HG02678 (cell line): Measurements from ENCODE around the gene MARCKSL1.
A peak's percentile ranks its signal among the peaks of the same experiment; 100 is the strongest.
"Not testable (repeated sequence)": the region's sequence is repeated elsewhere in the genome, so short reads cannot be mapped to it uniquely, and the experiment has no call there.

ENCODE experiments used
- ATAC-seq: cut with Tn5 transposase; IDR thresholded peaks from one replicate; pipeline ENCODE4 v1.9.1; 2021; ENCODE audit warnings: mild to moderate bottlenecking, moderate library complexity; ENCODE audit not compliant: unreplicated experiment

Gene MARCKSL1

GRCh38 chr1:32291708-32292538, 44.1 kb downstream of the MARCKSL1 start, which contains the start of gene HDAC1:
Gene HDAC1, plus strand, starts transcription at chr1:32292083. Its CDS starts 87 bp downstream, at chr1:32292170.
- peak; percentile 98 for ATAC-seq

GRCh38 chr1:32291145-32291707, 44.8 kb downstream of the MARCKSL1 start:
- no peak for ATAC-seq

GRCh38 chr1:32289256-32289655, 46.8 kb downstream of the MARCKSL1 start:
- no peak for ATAC-seq

GRCh38 chr1:32286763-32287162, 49.3 kb downstream of the MARCKSL1 start:
- ATAC-seq, result no peak

- no peak for ATAC-seq
Measured at GRCh38 chr1:32285658-32286057, 50.4 kb downstream of the MARCKSL1 start.

GRCh38 chr1:32284777-32285176, 51.3 kb downstream of the MARCKSL1 start:
- not testable (repeated sequence) for ATAC-seq
